ENCODE data around the gene PTGS1.

PTGS1 gene

DNA sequence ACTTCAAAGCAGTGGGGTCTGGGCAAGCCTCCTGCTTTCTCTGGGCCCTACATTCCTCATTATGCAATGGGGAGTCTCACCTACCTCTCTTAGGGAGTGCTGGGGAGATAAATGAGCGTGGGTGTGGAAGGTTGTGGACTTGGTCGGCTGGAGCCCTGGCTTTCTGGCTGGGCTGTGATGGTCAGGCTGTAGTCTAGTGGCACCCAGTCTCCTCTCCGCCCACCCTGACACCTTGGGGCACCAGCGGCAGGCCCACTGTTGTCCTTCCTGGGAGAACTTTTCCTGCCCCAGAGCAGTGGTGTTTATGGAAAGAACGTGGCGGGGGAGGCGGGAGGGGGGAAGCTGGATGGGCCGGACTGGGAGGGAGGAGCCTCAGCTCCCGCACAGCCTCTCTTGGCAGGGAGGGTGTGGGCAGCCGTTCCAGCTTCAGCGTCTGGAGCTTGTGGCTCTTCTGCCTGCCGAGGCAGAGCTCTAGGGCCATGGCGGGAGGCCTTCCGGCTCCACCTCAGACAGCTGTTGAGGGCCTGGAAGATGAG, 4.1 kb downstream of the PTGS1 start:
- DNase-seq (ENCODE audit: low read depth) = no peak

GRCh38 chr9:122376796-122377195, 6.0 kb downstream of the PTGS1 start:
- no peak for DNase-seq (ENCODE audit: low read depth)

GRCh38 chr9:122377241-122378164, 6.7 kb downstream of the PTGS1 start:
- no peak for DNase-seq (ENCODE audit: low read depth)

DNA sequence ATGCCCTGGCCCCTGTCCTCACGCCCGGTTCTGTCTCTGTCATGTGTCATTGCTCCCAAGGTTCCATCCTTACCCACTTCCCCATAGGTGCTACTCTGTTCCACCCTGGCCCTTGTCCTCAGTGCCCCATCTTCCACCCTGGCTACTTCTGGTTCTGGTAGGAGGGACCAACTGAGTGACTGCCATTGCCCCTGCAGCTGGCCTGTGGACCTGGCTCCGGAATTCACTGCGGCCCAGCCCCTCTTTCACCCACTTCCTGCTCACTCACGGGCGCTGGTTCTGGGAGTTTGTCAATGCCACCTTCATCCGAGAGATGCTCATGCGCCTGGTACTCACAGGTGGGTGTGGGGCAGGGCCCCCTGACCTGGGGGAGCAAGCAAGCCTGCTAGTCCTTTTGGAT, 7.4 kb downstream of the PTGS1 start:
- no peak for DNase-seq (ENCODE audit: low read depth)

DNA sequence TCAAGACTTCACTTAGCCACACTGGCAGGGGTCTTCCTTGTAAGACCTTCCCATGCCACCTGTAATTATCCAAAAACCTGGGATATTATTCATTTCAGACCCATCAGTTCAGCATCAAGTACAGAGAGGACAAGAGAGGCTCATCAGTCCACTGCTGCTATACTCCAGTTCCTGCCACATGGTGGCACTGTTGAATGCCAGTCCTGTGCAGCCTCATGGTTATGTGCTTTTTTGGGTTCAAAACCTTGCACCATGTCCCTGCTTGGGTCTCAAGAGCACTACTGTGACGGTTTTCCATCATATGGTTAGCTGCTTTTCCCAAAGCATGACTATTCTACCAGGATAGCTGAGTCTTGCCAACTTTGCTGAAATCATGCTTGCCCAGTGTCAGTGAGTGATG, 8.5 kb downstream of the PTGS1 start:
- DNase-seq (ENCODE audit: low read depth) = no peak

GRCh38 chr9:122380293-122380692, 9.5 kb downstream of the PTGS1 start:
- DNase-seq (ENCODE audit: low read depth) = no peak

DNA sequence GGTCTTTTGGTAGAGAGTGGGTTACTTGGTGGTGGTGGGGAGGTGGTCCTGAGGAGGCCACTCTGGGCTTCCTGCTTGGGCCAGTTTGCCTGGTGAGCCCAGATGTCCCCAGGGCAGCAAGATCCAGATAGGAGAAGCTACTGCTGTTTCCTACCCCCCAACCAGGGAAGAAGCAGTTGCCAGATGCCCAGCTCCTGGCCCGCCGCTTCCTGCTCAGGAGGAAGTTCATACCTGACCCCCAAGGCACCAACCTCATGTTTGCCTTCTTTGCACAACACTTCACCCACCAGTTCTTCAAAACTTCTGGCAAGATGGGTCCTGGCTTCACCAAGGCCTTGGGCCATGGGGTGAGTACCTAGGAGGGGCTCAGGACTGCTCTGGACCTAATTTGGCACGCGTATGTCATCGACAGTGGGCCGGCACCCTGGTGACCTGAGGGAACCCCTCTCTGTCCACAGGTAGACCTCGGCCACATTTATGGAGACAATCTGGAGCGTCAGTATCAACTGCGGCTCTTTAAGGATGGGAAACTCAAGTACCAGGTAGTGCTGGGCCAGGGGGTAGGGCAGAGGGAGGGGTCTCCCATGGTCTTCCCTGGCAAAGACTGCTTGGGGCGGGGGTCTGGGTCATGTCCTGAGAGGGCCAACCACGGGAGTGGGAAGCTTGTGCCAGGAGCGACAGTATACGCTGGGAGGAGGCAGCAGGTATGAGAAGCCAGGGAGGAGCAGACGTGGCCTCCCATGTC, 10.6 kb downstream of the PTGS1 start:
- no peak for DNase-seq (ENCODE audit: low read depth)

GRCh38 chr9:122382901-122383850, 12.4 kb downstream of the PTGS1 start:
- no peak for DNase-seq (ENCODE audit: low read depth)

DNA sequence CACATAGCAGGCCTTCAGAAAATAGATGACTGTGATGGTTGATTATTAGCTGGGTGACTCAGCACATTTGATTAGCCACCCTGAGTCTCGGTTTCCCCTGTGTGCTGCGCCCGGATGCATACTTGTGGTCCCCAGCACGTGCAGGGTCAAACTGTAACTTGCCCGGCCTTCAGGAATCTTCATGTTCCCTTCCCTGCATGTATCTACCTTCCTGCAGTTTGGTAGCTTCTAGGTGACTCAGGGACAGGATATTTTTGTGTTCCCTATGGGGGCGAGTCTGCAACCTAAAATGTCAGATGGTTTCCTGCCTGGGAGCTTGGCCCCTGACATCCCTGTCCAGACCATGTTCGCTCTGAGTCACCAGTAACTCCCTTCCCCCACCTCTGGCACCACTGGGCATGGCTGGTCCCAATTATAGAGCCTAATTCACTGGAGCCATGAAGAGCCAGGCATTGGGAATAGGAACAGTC, 13.2 kb downstream of the PTGS1 start:
- DNase-seq (ENCODE audit: low read depth) = no peak

- no peak for DNase-seq (ENCODE audit: low read depth)
Measured at GRCh38 chr9:122386311-122386872, 15.6 kb downstream of the PTGS1 start.

DNA sequence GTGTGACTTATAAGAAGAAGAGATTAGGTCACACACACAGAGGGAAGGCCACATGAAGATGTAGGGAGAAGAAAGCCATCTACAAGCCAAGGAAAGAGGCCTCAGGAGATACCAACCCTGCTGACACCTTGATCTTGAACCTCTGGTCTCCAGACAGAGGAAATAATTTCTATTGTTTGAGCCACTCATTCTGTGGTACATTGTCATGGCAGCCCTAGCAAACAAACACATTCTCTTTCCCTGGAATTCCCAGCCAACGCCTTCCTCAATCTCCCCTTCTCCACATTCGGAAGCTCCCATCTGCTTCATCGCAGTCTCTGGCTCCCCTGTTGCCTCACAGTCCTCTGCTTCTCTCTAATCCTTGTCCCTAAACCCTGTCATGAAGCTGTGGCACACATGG, 16.7 kb downstream of the PTGS1 start:
- no peak for DNase-seq (ENCODE audit: low read depth)

DNA sequence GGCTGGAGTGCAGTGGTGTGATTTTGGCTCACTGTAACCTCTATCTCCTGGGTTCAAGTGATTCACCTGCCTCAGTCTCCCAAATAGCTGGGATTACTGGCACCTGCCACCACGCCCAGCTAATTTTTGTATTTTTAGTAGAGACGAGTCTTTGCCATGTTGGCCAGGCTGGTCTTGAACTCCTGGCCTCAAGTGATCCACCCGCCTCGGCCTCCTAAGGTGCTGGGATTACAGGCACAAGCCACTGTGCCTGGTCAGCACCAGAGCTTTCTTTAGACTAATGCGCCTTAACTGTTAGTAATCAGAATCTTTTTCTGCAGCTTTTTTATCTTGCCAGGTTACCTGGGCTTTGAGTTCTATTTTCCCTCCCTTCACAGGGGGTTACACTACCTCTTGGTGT, 18.4 kb downstream of the PTGS1 start:
- DNase-seq (ENCODE audit: low read depth) = no peak

DNA sequence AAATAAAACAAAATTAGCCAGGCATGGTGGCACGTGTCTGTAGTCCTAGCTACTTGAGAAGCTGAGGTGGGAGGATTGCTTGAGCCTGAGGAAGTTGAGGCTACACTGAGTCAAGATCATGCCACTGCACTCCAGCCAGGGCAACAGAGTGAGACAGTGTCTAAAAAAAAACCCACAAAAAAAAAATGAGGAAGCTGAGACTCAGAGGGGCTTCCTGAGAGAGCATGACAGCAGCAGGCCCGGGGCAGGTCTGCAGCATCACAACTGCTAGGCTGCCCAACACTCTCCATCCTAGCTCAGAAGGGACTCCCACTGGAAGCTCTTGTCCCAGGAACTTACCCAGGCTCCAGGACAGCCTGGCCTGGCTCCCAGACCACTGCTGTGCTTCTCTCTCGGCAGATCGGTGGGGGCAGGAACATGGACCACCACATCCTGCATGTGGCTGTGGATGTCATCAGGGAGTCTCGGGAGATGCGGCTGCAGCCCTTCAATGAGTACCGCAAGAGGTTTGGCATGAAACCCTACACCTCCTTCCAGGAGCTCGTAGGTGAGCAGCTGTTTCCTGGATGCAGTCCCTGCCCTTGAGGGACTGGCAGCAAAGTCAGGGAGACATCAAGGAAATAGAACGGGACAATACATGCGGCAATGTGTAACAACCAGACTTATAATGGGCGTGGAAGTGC, 19.1 kb downstream of the PTGS1 start:
- no peak for DNase-seq (ENCODE audit: low read depth)

GRCh38 chr9:122392284-122392683, 21.5 kb downstream of the PTGS1 start:
- DNase-seq (ENCODE audit: low read depth) = no peak

GRCh38 chr9:122392714-122393113, 21.9 kb downstream of the PTGS1 start:
- no peak for DNase-seq (ENCODE audit: low read depth)

DNA sequence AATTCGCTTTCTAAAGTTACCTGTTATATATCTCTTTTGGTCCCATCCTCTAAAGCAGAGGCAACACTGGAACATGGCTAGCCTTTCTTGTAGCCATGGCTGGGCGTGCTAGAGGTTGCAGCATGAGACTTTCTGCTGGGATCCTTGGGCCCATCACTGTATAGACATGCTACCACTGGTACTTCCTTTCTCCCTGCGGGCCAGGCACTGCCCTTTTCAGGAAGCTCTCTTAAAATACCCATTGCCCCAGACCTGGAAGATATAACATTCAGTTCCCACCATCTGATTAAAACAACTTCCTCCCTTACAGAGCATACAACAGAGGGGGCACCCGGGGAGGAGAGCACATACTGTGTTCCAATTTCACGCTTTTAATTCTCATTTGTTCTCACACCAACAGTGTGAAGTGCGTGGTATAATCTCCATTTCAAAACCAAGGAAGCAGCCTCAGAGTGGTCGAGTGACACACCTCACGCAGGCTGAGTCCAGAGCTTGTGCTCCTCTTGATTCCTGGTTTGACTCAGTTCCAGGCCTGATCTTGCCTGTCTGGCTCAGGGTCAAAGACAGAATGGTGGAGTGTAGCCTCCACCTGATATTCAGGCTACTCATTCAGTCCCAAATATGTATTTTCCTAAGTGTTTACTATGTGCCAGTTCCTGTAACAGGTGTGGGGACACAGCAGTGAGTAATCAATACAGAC, 22.6 kb downstream of the PTGS1 start:
- DNase-seq (ENCODE audit: low read depth) = no peak

DNA sequence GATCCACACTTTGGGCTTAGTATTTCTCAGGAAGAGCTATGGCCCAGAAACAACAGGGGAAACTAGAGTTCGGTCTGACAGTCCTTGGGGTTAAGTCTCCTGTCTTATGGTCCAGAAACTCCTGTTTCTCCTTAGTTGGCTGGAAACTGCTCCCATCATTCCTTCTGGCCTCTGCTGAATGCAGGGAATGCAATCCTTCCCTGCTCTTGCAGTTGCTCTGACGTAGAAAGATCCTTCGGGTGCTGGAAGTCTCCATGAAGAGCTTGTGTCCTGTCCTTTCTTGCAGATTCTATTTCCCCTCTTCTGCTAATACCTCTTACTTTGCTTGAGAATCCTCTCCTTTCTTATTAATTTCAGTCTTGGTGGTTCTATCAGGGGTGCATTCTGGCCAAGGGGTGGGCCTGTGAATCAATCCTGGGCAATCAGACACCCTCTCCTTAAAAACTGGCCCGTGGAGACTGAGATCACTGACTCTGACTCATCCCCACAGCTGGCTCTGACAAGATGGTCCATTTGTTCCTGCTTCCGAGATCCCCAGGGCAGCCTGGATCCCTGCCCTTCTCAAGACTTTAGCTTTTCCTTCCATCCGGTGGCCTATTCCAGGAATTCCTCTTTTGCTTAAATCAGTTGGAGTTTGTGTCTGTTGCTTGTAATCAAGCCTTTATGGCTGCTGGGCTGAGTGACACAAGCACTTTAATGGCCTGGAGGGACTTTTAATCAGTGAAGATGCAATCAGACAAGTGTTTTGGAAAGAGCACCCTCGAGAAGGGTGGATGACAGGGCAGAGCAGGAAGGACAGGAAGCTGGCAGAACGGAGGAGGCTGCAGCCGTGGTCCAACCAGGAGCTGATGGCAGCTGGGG, 23.7 kb downstream of the PTGS1 start:
- peak; percentile 20 for DNase-seq (ENCODE audit: low read depth)

GRCh38 chr9:122396614-122397148, 25.9 kb downstream of the PTGS1 start:
- DNase-seq (ENCODE audit: low read depth) = no peak

GRCh38 chr9:122397749-122398148, 26.9 kb downstream of the PTGS1 start:
- no peak for DNase-seq (ENCODE audit: low read depth)

All from non-pigmented ciliary epithelial cell (primary cell).